BLaER1 (cell line): Measurements from ENCODE around the gene ZFYVE1.
"Not testable (repeated sequence)": the region's sequence is repeated elsewhere in the genome, so short reads cannot be mapped to it uniquely, and the experiment has no call there.

Experiments
- H3K27ac ChIP-seq: shearing (Covaris generic); formaldehyde crosslinking; 2 replicates; pipeline ENCODE4 v1.8.1; 2022
- H3K27me3 ChIP-seq: shearing (Covaris generic); formaldehyde crosslinking; 2 replicates; pipeline ENCODE4 v1.8.1; 2022
- H3K36me3 ChIP-seq: shearing (Covaris generic); formaldehyde crosslinking; 2 replicates; pipeline ENCODE4 v1.8.1; 2022
- H3K4me1 ChIP-seq: shearing (Covaris generic); formaldehyde crosslinking; 2 replicates; pipeline ENCODE4 v1.8.1; 2022
- H3K4me2 ChIP-seq: shearing (Covaris generic); formaldehyde crosslinking; 2 replicates; pipeline ENCODE4 v1.8.1; 2022
- H3K4me3 ChIP-seq: shearing (Covaris generic); formaldehyde crosslinking; 2 replicates; pipeline ENCODE4 v1.8.1; 2022
- H3K9ac ChIP-seq: shearing (Covaris generic); formaldehyde crosslinking; 2 replicates; pipeline ENCODE4 v1.8.1; 2022
- H3K9me3 ChIP-seq: shearing (Covaris generic); formaldehyde crosslinking; 2 replicates; pipeline ENCODE4 v1.8.1; 2022
- H4K20me1 ChIP-seq: shearing (Covaris generic); formaldehyde crosslinking; 2 replicates; pipeline ENCODE4 v1.8.1; 2022
- Cebpa-rat ChIP-seq: shearing (Covaris generic); IDR thresholded peaks from 2 replicates; pipeline ENCODE4 v1.8.1; 2022

The ZFYVE1 gene

DNA sequence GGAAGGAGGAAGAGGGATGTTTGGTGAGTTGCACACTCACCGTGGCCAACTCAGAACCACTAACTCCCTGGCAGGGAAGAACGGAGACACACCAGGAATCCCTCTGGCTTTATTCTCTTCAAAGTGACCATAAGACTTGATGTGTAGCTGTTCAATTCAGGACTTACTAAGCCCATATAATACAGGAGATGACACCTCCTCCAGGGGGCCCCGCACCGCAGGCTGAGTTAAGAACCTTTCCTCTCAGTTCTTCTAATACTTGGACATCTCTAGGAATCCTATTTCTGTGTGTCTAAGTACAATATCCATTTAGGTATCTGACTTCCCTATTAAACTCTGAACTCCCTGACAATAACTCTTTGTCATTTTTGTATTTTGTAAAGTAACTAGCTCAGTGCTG, 51.1 kb downstream of the ZFYVE1 start:
- Histone ChIP-seq H3K27ac (no peak overlapping the region), H3K9ac (no peak overlapping the region), H4K20me1 (no peaks in the 10 kb centered on the region), H3K4me2 (no peak overlapping the region), H3K4me1 (no peaks in the 10 kb centered on the region), H3K36me3 (peaks cover 98% of the 10 kb centered on the region), H3K9me3 (no peaks in the 10 kb centered on the region), H3K27me3 (no peaks in the 10 kb centered on the region), H3K4me3 (no peak overlapping the region)
- no peak for TF ChIP-seq Cebpa-rat

- H3K27ac ChIP-seq, result no peak overlapping the region
- peaks cover 98% of the 10 kb centered on the region for H3K36me3 ChIP-seq
- H3K9me3 ChIP-seq, result no peaks in the 10 kb centered on the region
- no peak for TF ChIP-seq Cebpa-rat
- no peak overlapping the region for H3K4me3 ChIP-seq
- H3K27me3 ChIP-seq, result no peaks in the 10 kb centered on the region
- H3K9ac ChIP-seq, result no peak overlapping the region
- H3K4me2 ChIP-seq, result no peak overlapping the region
- H4K20me1 ChIP-seq, result no peaks in the 10 kb centered on the region
- no peaks in the 10 kb centered on the region for H3K4me1 ChIP-seq
Observed at GRCh38 chr14:72974661-72975060, 52.2 kb downstream of the ZFYVE1 start.

- H3K27ac ChIP-seq, result no peak overlapping the region
- H3K27me3 ChIP-seq, result no peaks in the 10 kb centered on the region
- no peaks in the 10 kb centered on the region for H4K20me1 ChIP-seq
- H3K9ac ChIP-seq, result no peak overlapping the region
- TF ChIP-seq Cebpa-rat, result no peak
- no peak overlapping the region for H3K4me2 ChIP-seq
- peaks cover 95% of the 10 kb centered on the region for H3K36me3 ChIP-seq
- no peak overlapping the region for H3K4me3 ChIP-seq
- no peaks in the 10 kb centered on the region for H3K4me1 ChIP-seq
- no peaks in the 10 kb centered on the region for H3K9me3 ChIP-seq
Observed at GRCh38 chr14:72970824-72971434, 56.0 kb downstream of the ZFYVE1 start.

DNA sequence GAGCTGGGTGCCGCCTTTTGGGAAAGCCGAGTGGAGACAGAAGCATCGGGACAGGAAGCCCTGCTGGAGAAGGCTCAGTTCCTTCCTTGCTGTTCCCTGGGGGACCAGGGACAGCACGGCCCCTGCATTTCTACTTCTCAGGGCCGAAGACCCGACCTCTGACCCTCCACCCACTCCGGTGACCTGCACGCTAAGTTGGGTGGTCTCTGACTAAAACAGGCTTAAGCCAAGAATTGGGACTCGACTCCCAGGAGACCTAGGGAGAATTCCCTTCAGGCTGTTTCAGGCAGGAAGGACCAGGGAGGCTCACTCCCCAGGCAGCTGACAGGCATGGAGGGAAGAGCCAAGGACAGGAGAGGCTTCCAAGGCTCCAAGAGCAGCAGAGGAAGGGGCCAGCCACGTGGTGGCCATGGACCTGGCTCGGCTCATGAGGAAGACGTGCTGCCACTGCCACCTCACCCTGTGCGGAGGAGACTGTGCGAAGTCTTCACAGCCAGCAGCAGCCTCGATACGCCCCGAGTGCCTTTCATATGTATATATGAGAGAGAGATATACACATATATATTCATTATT, 56.8 kb downstream of the ZFYVE1 start:
- H3K4me1 ChIP-seq, result no peaks in the 10 kb centered on the region
- no peak overlapping the region for H3K27ac ChIP-seq
- no peaks in the 10 kb centered on the region for H3K9me3 ChIP-seq
- no peaks in the 10 kb centered on the region for H4K20me1 ChIP-seq
- no peak overlapping the region for H3K4me2 ChIP-seq
- TF ChIP-seq Cebpa-rat, result no peak
- H3K4me3 ChIP-seq, result no peak overlapping the region
- H3K9ac ChIP-seq, result no peak overlapping the region
- H3K36me3 ChIP-seq, result peaks cover 94% of the 10 kb centered on the region
- no peaks in the 10 kb centered on the region for H3K27me3 ChIP-seq

DNA sequence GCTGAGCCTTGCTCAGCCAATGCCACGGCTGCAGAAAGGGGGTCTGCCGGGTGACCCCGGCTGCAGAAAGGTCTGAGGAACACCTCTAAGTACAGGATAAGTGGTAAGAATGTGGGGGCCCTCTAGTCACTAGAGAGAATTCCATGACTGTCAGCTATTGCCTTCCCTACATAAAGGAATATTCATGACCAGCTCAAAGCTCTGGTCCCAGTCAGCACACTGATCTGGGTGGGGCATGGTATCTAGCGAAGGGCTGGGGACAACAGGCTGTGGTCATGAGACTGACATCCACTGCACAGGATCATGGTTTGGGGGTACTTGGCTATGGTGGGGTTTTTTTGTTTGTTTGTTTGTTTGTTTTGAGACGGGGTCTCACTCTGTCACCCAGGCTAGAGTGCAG, 58.6 kb downstream of the ZFYVE1 start:
- Histone ChIP-seq H3K4me2 (no peak overlapping the region), H3K27me3 (no peaks in the 10 kb centered on the region), H3K9me3 (no peaks in the 10 kb centered on the region), H3K36me3 (peaks cover 81% of the 10 kb centered on the region), H3K4me1 (no peaks in the 10 kb centered on the region), H3K27ac (no peak overlapping the region), H3K4me3 (no peak overlapping the region), H3K9ac (no peak overlapping the region), H4K20me1 (no peaks in the 10 kb centered on the region)
- TF ChIP-seq Cebpa-rat, result no peak

DNA sequence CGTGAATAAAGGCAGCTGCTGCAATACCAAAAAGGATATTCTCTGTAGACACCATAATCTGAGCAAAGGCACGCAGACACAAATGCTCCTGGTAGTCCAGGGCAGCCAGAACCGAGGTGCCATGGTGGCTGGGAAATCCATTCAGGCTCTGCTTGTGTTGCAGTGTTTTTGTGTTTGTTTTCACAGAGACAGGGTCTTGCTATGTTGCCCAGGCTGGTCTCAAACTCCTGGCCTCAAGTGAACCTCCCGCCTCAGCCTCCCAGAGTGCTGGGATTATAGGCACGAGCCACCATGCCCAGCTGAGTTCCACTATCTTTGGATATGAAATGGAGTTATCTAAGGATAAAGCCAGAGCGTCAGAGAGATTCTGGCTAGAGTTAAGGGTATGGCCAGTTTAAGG, 60.9 kb downstream of the ZFYVE1 start:
- H3K9me3 ChIP-seq, result no peaks in the 10 kb centered on the region
- H3K4me1 ChIP-seq, result no peaks in the 10 kb centered on the region
- no peak overlapping the region for H3K9ac ChIP-seq
- H3K27ac ChIP-seq, result no peak overlapping the region
- no peak overlapping the region for H3K4me3 ChIP-seq
- TF ChIP-seq Cebpa-rat, result no peak
- H3K4me2 ChIP-seq, result no peak overlapping the region
- no peaks in the 10 kb centered on the region for H4K20me1 ChIP-seq
- H3K36me3 ChIP-seq, result peaks cover 80% of the 10 kb centered on the region
- H3K27me3 ChIP-seq, result no peaks in the 10 kb centered on the region

DNA sequence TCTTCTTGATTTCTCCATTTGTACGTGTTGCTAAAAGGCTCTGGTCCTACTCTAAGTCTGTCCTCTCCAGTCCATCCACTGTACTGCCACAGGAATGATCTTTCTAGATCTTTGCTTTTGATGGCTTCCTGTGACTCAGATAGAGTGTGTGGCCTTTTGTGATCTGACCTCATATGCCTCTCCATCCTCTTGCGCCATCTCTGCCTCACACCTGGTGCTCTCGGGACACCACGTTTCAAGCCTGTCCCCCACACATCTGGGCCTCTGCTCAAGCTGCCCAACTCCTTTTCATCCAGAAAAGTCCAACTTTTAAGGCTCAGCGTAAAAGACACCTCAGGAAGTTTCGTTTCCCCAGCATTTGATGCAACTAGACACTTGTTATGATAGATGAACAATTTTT, 61.7 kb downstream of the ZFYVE1 start:
- H3K4me3 ChIP-seq, result no peak overlapping the region
- H4K20me1 ChIP-seq, result no peaks in the 10 kb centered on the region
- H3K4me1 ChIP-seq, result no peaks in the 10 kb centered on the region
- H3K36me3 ChIP-seq, result peaks cover 80% of the 10 kb centered on the region
- H3K27me3 ChIP-seq, result no peaks in the 10 kb centered on the region
- TF ChIP-seq Cebpa-rat, result no peak
- no peak overlapping the region for H3K9ac ChIP-seq
- no peak overlapping the region for H3K4me2 ChIP-seq
- no peaks in the 10 kb centered on the region for H3K9me3 ChIP-seq
- H3K27ac ChIP-seq, result no peak overlapping the region

DNA sequence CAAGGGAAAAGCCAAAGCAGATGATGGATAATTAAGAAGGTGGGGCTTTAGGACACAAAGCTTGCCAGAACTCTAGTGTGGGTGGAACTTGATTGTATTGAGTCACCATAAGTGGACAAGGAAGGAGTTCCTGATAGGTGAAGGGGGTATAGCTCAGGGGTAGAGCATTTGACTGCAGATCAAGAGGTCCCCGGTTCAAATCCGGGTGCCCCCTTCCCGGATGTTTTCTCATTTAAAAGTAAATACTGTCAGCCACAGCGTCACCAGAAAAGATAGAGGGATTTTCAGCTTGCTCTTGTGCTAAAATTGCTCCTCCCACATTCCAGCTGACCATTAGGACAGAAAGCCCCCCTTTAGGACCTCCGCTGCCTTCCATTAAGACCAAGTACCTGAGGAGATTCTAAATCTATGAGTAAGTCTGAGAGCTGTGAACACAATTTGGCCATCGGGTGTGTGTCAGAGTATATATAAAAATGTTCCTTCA, 64.0 kb downstream of the ZFYVE1 start:
- H3K4me3 ChIP-seq, result no peak overlapping the region
- no peaks in the 10 kb centered on the region for H4K20me1 ChIP-seq
- no peaks in the 10 kb centered on the region for H3K4me1 ChIP-seq
- H3K36me3 ChIP-seq, result peaks cover 78% of the 10 kb centered on the region
- no peak overlapping the region for H3K4me2 ChIP-seq
- H3K9ac ChIP-seq, result no peak overlapping the region
- no peaks in the 10 kb centered on the region for H3K27me3 ChIP-seq
- no peak for TF ChIP-seq Cebpa-rat
- H3K9me3 ChIP-seq, result no peaks in the 10 kb centered on the region
- H3K27ac ChIP-seq, result no peak overlapping the region

DNA sequence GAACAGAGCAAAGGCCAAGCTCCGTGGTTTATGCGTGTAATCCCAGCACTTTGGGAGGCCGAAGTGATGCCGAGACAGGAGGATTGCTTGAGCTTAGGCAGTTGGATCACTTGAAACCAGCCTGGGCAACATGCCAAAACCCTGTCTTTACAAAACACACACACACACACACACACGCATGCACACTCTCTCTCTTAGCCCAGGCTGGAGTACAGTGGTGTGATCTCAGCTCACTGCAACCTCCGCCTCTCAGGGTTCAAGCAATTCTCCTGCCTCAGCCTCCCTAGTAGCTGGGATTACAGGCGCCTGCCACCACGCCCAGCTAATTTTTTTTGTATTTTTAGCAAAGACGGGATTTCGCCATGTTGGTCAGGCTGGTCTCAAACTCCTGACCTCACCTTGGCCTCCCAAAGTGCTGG, 64.6 kb downstream of the ZFYVE1 start:
- H4K20me1 ChIP-seq, H3K4me2 ChIP-seq, H3K9me3 ChIP-seq, H3K9ac ChIP-seq, H3K4me3 ChIP-seq, H3K4me1 ChIP-seq, H3K27me3 ChIP-seq, H3K27ac ChIP-seq: not testable (repeated sequence)
- peaks cover 78% of the 10 kb centered on the region for H3K36me3 ChIP-seq

DNA sequence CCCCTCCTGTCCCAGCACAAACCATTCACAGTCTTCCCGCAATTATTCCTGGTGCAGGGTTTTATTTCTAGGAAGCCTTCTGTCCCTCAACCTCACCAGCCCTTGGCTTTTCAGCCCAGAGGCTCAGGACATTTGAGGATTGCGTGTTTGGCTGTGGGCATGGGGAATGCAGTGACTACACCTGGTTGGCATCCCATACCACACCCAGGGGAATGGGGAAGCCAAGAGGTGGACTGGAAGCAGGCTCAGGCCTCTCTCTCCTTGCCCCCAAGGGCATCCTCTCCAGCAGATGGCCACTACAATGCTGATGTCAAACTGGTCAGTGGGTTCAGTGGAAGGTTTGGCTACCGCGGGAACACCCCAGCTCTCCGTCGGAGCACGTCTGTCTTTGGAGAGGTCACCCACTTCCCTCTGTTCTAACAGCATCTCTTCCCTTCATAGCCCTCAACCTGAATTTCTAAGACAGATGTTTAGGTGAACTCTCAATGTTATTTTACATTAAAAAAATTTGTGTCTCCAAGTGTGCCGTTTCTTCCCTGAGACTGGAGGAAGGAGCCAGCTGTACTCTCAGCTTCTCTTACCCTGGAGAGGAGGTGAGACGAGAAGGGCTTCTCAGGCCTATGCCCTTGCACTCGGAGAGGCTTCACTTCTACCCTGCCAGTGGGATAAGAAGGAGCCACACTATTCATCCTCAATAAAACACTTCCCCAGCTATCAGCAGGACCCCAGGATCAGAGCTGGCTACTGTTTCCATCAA, 65.1 kb downstream of the ZFYVE1 start:
- Histone ChIP-seq H4K20me1 (no peaks in the 10 kb centered on the region), H3K4me1 (no peaks in the 10 kb centered on the region), H3K27me3 (no peaks in the 10 kb centered on the region), H3K9ac (no peak overlapping the region), H3K9me3 (no peaks in the 10 kb centered on the region), H3K27ac (no peak overlapping the region), H3K4me2 (no peak overlapping the region), H3K36me3 (peaks cover 78% of the 10 kb centered on the region), H3K4me3 (no peak overlapping the region)
- no peak for TF ChIP-seq Cebpa-rat

GRCh38 chr14:72961016-72961415, 65.9 kb downstream of the ZFYVE1 start:
- H4K20me1 ChIP-seq, H3K27me3 ChIP-seq, H3K9me3 ChIP-seq, H3K4me3 ChIP-seq, H3K27ac ChIP-seq, H3K9ac ChIP-seq, H3K4me1 ChIP-seq, H3K4me2 ChIP-seq: not testable (repeated sequence)
- H3K36me3 ChIP-seq, result peaks cover 83% of the 10 kb centered on the region
